Measurements from ENCODE around the gene SPG7.

SPG7 gene

DNA sequence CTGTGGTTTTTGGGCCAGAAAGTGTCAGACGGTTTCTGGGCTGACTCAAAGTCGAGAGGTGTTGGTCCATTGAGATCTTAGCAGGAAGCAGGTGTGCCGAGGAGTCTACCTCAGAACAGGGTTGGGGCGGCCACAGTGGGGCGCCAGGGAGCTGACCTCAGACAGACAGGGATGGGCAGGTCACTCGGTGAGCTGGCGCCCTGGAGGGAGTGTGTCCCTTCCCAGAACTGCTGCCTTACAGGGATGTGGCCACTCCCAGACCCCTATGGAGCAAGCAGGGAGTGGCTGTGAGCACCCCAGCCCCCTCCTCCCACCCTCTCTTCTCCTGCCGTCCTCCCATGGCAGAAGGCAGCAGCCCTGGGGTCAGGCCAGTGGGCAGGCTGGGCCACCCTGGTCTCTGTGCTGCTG, 91.3 kb downstream of the SPG7 start:
- Histone ChIP-seq H2AFZ (ENCODE audit: insufficient read depth, low read length, poor library complexity) (no peak overlapping the region), H2BK5ac (ENCODE audit: low read depth, low read length, poor library complexity) (no peak overlapping the region), H4K91ac (ENCODE audit: low read depth, low read length) (no peak overlapping the region), H3K4me2 (ENCODE audit: low read length) (no peak overlapping the region), H2AK5ac (ENCODE audit: low read length) (no peak overlapping the region), H3K4ac (ENCODE audit: low read depth, low read length) (no peak overlapping the region), H3K4me1 (ENCODE audit: control insufficient read depth in 1 of 2, insufficient read depth in 2 of 2, low read length in 2 of 2) (peaks cover 5 to 11% of the 10 kb centered on the region in 2 experiments), H3K23ac (ENCODE audit: low read length) (no peak overlapping the region), H3K27ac (ENCODE audit: low read depth, low read length) (no peak overlapping the region), H3K14ac (ENCODE audit: low read length) (no peak overlapping the region), H3K36me3 (ENCODE audit: control insufficient read depth in 1 of 2, insufficient read depth in 2 of 2, low read length in 2 of 2) (no peaks in the 10 kb centered on the region), H3K79me1 (ENCODE audit: low read length) (no peaks in the 10 kb centered on the region), H2BK12ac (ENCODE audit: low read length) (no peak overlapping the region), H3K27me3 (ENCODE audit: insufficient read depth, low read length) (no peaks in the 10 kb centered on the region), H4K12ac (ENCODE audit: low read depth, low read length) (no peak overlapping the region), H3K4me3 (ENCODE audit: low read depth, low read length) (no peak overlapping the region), H3K9me3 (ENCODE audit: insufficient read depth, low read depth, low read length) (peaks cover 4% of the 10 kb centered on the region), H2BK120ac (ENCODE audit: insufficient read depth, low read length, poor library complexity) (no peak overlapping the region), H3K18ac (ENCODE audit: low read length) (no peak overlapping the region), H3K9ac (ENCODE audit: low read length) (no peak overlapping the region), H4K8ac (ENCODE audit: low read depth, low read length) (no peak overlapping the region), H3K79me2 (ENCODE audit: control insufficient read depth, insufficient read depth, low read length, poor library complexity) (no peaks in the 10 kb centered on the region)
- whole genome bisulfite sequencing (ENCODE audit: extremely low coverage, insufficient coverage, insufficient read length) = no CpG with 5 or more reads among the region's 8 CpGs
- no peak for DNase-seq

DNA sequence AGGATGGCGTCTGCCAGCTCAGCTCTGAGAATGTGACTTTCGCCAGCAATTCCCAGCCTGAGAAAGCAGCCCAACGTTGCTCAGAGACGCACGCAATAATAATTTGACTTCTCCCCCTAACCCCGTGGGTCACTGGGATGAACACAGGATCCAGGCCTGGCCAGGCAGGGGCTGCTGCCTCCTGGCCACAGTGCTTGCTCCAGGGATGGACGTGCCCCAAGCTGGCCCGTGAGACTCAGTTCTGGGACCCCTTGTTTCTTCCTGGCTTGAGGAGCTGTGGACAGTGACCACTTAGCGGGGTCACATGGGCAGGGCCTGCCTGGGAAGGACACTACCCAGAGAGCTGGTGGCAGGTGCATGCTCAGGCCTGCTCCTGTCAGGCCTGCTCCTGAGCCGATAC, 91.7 kb downstream of the SPG7 start:
- Histone ChIP-seq H3K4me1 (ENCODE audit: control insufficient read depth in 1 of 2, insufficient read depth in 2 of 2, low read length in 2 of 2) (peaks cover 5 to 11% of the 10 kb centered on the region in 2 experiments), H4K91ac (ENCODE audit: low read depth, low read length) (no peak overlapping the region), H3K79me2 (ENCODE audit: control insufficient read depth, insufficient read depth, low read length, poor library complexity) (no peaks in the 10 kb centered on the region), H3K79me1 (ENCODE audit: low read length) (no peaks in the 10 kb centered on the region), H3K9me3 (ENCODE audit: insufficient read depth, low read depth, low read length) (peaks cover 5% of the 10 kb centered on the region), H3K9ac (ENCODE audit: low read length) (no peak overlapping the region), H2BK5ac (ENCODE audit: low read depth, low read length, poor library complexity) (no peak overlapping the region), H4K8ac (ENCODE audit: low read depth, low read length) (no peak overlapping the region), H3K18ac (ENCODE audit: low read length) (no peak overlapping the region), H3K23ac (ENCODE audit: low read length) (no peak overlapping the region), H3K27ac (ENCODE audit: low read depth, low read length) (no peak overlapping the region), H3K4me2 (ENCODE audit: low read length) (no peak overlapping the region), H3K27me3 (ENCODE audit: insufficient read depth, low read length) (no peaks in the 10 kb centered on the region), H3K4me3 (ENCODE audit: low read depth, low read length) (no peak overlapping the region), H2BK12ac (ENCODE audit: low read length) (no peak overlapping the region), H3K4ac (ENCODE audit: low read depth, low read length) (no peak overlapping the region), H2AFZ (ENCODE audit: insufficient read depth, low read length, poor library complexity) (no peak overlapping the region), H4K12ac (ENCODE audit: low read depth, low read length) (no peak overlapping the region), H2AK5ac (ENCODE audit: low read length) (no peak overlapping the region), H3K36me3 (ENCODE audit: control insufficient read depth in 1 of 2, insufficient read depth in 2 of 2, low read length in 2 of 2) (no peaks in the 10 kb centered on the region), H2BK120ac (ENCODE audit: insufficient read depth, low read length, poor library complexity) (no peak overlapping the region), H3K14ac (ENCODE audit: low read length) (no peak overlapping the region)
- DNase-seq = no peak
- WGBS (ENCODE audit: extremely low coverage, insufficient coverage, insufficient read length) = no CpG with 5 or more reads among the region's 10 CpGs

DNA sequence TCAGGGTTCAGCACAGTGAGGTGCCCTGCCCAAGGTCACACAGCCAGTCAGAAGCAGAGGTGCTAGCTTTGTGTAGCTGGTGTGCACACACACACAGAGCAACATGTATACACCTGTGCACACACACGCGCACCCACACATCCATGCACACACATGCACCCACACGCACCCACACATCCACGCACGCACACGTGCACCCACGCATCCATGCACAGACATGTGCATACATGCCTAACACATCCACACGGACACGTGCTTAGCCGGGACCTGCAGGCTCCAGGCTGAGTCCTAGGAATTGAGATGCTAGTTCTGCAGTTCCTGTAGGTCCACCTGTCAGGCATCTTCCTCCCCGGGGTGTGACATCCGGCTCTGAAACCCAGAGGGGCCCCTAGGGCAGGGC, 92.2 kb downstream of the SPG7 start:
- Histone ChIP-seq H3K4me1 (ENCODE audit: control insufficient read depth in 1 of 2, insufficient read depth in 2 of 2, low read length in 2 of 2) (peaks cover 5 to 11% of the 10 kb centered on the region in 2 experiments), H3K79me2 (ENCODE audit: control insufficient read depth, insufficient read depth, low read length, poor library complexity) (no peaks in the 10 kb centered on the region), H3K14ac (ENCODE audit: low read length) (no peak overlapping the region), H4K8ac (ENCODE audit: low read depth, low read length) (no peak overlapping the region), H2BK120ac (ENCODE audit: insufficient read depth, low read length, poor library complexity) (no peak overlapping the region), H3K9ac (ENCODE audit: low read length) (no peak overlapping the region), H2AK5ac (ENCODE audit: low read length) (no peak overlapping the region), H3K36me3 (ENCODE audit: control insufficient read depth in 1 of 2, insufficient read depth in 2 of 2, low read length in 2 of 2) (no peaks in the 10 kb centered on the region), H3K4ac (ENCODE audit: low read depth, low read length) (no peak overlapping the region), H3K79me1 (ENCODE audit: low read length) (no peaks in the 10 kb centered on the region), H2BK5ac (ENCODE audit: low read depth, low read length, poor library complexity) (no peak overlapping the region), H4K12ac (ENCODE audit: low read depth, low read length) (no peak overlapping the region), H3K23ac (ENCODE audit: low read length) (no peak overlapping the region), H3K27ac (ENCODE audit: low read depth, low read length) (no peak overlapping the region), H4K91ac (ENCODE audit: low read depth, low read length) (no peak overlapping the region), H3K27me3 (ENCODE audit: insufficient read depth, low read length) (no peaks in the 10 kb centered on the region), H3K4me2 (ENCODE audit: low read length) (no peak overlapping the region), H3K4me3 (ENCODE audit: low read depth, low read length) (peak overlapping the region; percentile 27), H2AFZ (ENCODE audit: insufficient read depth, low read length, poor library complexity) (no peak overlapping the region), H3K9me3 (ENCODE audit: insufficient read depth, low read depth, low read length) (peaks cover 9% of the 10 kb centered on the region), H3K18ac (ENCODE audit: low read length) (no peak overlapping the region), H2BK12ac (ENCODE audit: low read length) (no peak overlapping the region)
- DNase-seq = no peak
- WGBS (ENCODE audit: extremely low coverage, insufficient coverage, insufficient read length) = no CpG with 5 or more reads among the region's 12 CpGs

DNA sequence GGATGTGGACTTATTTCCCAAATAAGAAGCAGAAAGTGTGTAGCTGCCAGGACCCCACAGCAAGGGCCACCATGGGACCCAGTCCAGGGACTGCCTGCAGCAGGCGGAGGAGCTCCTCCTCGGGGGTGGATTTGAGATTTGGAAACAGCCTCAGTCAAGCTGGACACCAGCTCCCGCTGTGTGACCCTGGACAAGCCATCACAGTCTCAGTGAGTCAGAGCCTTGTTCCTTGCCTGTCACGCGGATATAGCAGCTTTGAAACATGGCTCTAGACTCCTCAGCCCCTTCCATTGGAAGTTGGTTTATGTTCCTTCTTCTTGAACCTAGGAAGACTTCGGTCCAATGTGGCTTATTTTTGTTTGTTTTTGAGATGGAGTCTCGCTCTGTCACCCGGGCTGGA, 92.8 kb downstream of the SPG7 start:
- Histone ChIP-seq H3K23ac (ENCODE audit: low read length) (no peak overlapping the region), H3K27ac (ENCODE audit: low read depth, low read length) (no peak overlapping the region), H3K4me1 (ENCODE audit: control insufficient read depth in 1 of 2, insufficient read depth in 2 of 2, low read length in 2 of 2) (peaks cover 5 to 11% of the 10 kb centered on the region in 2 experiments), H3K4ac (ENCODE audit: low read depth, low read length) (no peak overlapping the region), H3K9me3 (ENCODE audit: insufficient read depth, low read depth, low read length) (peaks cover 9% of the 10 kb centered on the region), H3K79me2 (ENCODE audit: control insufficient read depth, insufficient read depth, low read length, poor library complexity) (no peaks in the 10 kb centered on the region), H2BK5ac (ENCODE audit: low read depth, low read length, poor library complexity) (no peak overlapping the region), H3K27me3 (ENCODE audit: insufficient read depth, low read length) (no peaks in the 10 kb centered on the region), H3K4me2 (ENCODE audit: low read length) (no peak overlapping the region), H3K9ac (ENCODE audit: low read length) (no peak overlapping the region), H2BK12ac (ENCODE audit: low read length) (no peak overlapping the region), H3K14ac (ENCODE audit: low read length) (no peak overlapping the region), H2BK120ac (ENCODE audit: insufficient read depth, low read length, poor library complexity) (no peak overlapping the region), H4K91ac (ENCODE audit: low read depth, low read length) (no peak overlapping the region), H2AK5ac (ENCODE audit: low read length) (no peak overlapping the region), H2AFZ (ENCODE audit: insufficient read depth, low read length, poor library complexity) (no peak overlapping the region), H3K4me3 (ENCODE audit: low read depth, low read length) (no peak overlapping the region), H3K79me1 (ENCODE audit: low read length) (no peaks in the 10 kb centered on the region), H4K12ac (ENCODE audit: low read depth, low read length) (no peak overlapping the region), H3K18ac (ENCODE audit: low read length) (no peak overlapping the region), H4K8ac (ENCODE audit: low read depth, low read length) (no peak overlapping the region), H3K36me3 (ENCODE audit: control insufficient read depth in 1 of 2, insufficient read depth in 2 of 2, low read length in 2 of 2) (no peaks in the 10 kb centered on the region)
- DNase-seq = peak in 1 of 2 donors; percentile 19
- no CpG with 5 or more reads among the region's 8 CpGs for WGBS (ENCODE audit: extremely low coverage, insufficient coverage, insufficient read length)

Data from trophoblast cell (in vitro differentiated cells and primary cell).